Esophagus (tissue), 2 donors: ENCODE data around the gene FOXE3. TPM values are rescaled to one million over a fixed set of nuclear protein-coding genes. Genes with fewer than 3 reads are reported as not detected.

ENCODE experiments used
- H3K27ac ChIP-seq, 2 donors: one replicate each; pipeline ENCODE4 v1.5.1; 2013; ENCODE audit warnings: low read depth in 2 of 2, mild to moderate bottlenecking in 2 of 2, inconsistent platforms in 1 of 2, low read length in 1 of 2, moderate library complexity in 1 of 2
- H3K27me3 ChIP-seq, 2 donors: one replicate each; pipeline ENCODE4 v1.6.1; 2013; ENCODE audit warnings: low read length in 2 of 2, control low read depth in 1 of 2, mild to moderate bottlenecking in 1 of 2; ENCODE audit not compliant: insufficient read depth in 2 of 2, control insufficient read depth in 1 of 2
- H3K36me3 ChIP-seq, 2 donors: one replicate each; pipeline ENCODE4 v1.6.1; 2013; ENCODE audit warnings: low read length in 1 of 2; ENCODE audit not compliant: control insufficient read depth in 2 of 2, insufficient read depth in 2 of 2
- H3K4me1 ChIP-seq, 2 donors: one replicate each; pipeline ENCODE4 v1.6.1; 2013; ENCODE audit warnings: low read length in 1 of 2; ENCODE audit not compliant: control insufficient read depth in 2 of 2, insufficient read depth in 2 of 2
- H3K4me3 ChIP-seq, 2 donors: one replicate each; pipeline ENCODE4 v1.5.1; 2013; ENCODE audit warnings: low read length in 2 of 2, mild to moderate bottlenecking in 2 of 2, low read depth in 1 of 2, moderate library complexity in 1 of 2
- H3K9me3 ChIP-seq, 2 donors: one replicate each; pipeline ENCODE4 v1.6.1; 2013; ENCODE audit warnings: mild to moderate bottlenecking in 2 of 2, low read depth in 1 of 2, low read length in 1 of 2, moderate library complexity in 1 of 2; ENCODE audit not compliant: control insufficient read depth in 2 of 2, insufficient read depth in 1 of 2
- WGBS, 2 donors: extraction: QIAGEN DNeasy Blood & Tissue Kit; methylation state at CpG; one replicate each; pipeline ENCODE4 v1.1.7; 2013; 5-methylcytosine and 5-hydroxymethylcytosine counted together
- polyA plus RNA-seq, 2 donors: library from polyadenylated mRNA; stranded (reverse); fragments of 200-250 nt; gene quantifications; one replicate each; pipeline ENCODE4 v1.2.3, GENCODE V29; 2013
- donor health status: healthy with polysubstance abuse.
- donor health status: Bipolar disorder and iron deficiency.

Gene FOXE3
- polyA plus RNA-seq: not detected

DNA sequence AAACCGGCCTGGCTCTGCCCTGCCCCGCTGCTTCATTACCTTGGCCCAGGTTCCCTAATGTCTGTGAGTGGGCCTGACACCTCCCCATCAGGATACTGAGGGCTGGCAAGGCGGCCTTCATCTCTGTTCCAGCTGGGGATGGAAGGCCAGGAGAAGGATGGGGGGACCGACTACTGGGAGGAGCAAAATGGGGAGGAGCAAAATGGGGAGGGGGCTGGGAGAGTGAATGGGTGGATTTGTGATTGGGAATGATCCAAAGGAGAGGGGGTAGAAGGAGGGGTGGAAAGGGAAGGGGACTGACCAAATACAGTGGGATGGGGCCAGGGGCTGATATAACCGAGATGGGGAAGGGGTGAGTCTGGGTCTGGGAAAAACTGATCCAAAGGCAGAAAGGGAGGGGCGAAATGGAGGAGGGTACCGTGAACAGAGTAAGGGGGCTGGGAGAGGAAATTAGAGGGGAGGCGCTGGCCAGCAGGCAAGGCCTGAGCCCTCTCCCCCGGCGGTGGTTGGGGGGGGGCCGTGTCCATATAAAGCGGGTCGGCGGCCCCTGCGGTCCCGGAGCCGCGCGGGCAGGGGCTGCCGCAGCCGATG lies at the start of gene FOXE3:
FOXE3 (plus strand) TSS at position 558 of the 591 bp plus-strand sequence; CDS start at position 589, 31 bp downstream.
- Histone ChIP-seq H3K4me3 (peak within 1 kb of the TSS in 1 of 2 donors; percentile 40), H3K27ac (no peak within 1 kb of the TSS), H3K4me1 (peaks cover 4 to 6% of the 10 kb centered on the region in 2 donors), H3K36me3 (no peaks in the 10 kb centered on the region), H3K27me3 (peaks cover 12 to 15% of the 10 kb centered on the region in 2 donors), H3K9me3 (peaks cover 0 to 1% of the 10 kb centered on the region in 2 donors)
- 29 to 31% methylated on average over 17 to 21 of the region's 21 CpGs for WGBS, 2 donors

DNA sequence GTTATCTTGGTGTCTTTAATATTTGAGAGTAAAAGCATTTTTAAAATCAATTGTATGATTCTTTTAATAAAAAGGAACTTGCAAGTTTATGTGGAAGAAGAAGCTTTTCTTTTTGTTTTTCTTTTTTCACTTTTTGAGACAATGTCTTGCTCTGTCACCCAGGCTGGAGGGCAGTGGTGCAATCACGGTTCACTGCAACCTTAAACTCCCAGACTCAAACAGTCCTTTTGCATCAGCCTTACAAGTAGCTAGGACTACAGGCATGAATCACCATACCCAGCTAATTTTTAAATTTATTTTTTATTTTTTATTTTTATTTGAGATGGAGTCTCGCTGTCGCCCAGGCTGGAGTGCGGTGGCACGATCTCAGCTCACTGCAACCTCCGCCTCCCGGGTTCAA lies 48.4 kb upstream of the FOXE3 start:
- Histone ChIP-seq H3K27me3 (no peaks in the 10 kb centered on the region), H3K27ac (no peak overlapping the region), H3K36me3 (peaks cover 5 to 10% of the 10 kb centered on the region in 2 donors), H3K9me3 (no peaks in the 10 kb centered on the region), H3K4me1 (no peaks in the 10 kb centered on the region), H3K4me3 (no peak overlapping the region)
- 93 to 95% methylated on average over 7 of the region's 7 CpGs for WGBS, 2 donors

- no peak overlapping the region for H3K4me3 ChIP-seq
- no peaks in the 10 kb centered on the region for H3K4me1 ChIP-seq
- H3K27ac ChIP-seq: no peak overlapping the region
- H3K36me3 ChIP-seq: peaks cover 8 to 10% of the 10 kb centered on the region in 2 donors
- no peaks in the 10 kb centered on the region for H3K27me3 ChIP-seq
- no peaks in the 10 kb centered on the region for H3K9me3 ChIP-seq
Observed at GRCh38 chr1:47371016-47371517, 45.0 kb upstream of the FOXE3 start.

DNA sequence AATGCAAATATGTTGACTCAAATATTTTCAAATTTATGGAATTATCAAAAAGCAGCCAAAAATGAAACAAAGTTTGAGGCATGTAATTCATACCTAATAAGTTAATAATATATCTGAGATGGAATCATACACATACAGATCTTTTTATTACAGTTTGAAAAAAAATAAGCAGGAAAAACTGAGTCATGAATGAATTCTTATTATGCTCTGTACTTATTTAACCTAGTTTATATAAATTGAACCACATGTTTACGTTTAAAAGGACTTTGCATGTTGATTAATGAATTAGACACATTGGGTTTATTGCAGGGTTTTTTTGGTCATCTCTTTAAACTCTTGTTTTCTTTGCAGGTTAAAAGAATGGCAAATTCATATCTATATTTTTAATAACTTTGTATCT lies 41.6 kb upstream of the FOXE3 start:
- Histone ChIP-seq H3K4me3 (no peak overlapping the region), H3K27me3 (no peaks in the 10 kb centered on the region), H3K9me3 (no peaks in the 10 kb centered on the region), H3K36me3 (peaks cover 3 to 5% of the 10 kb centered on the region in 2 donors), H3K27ac (no peak overlapping the region), H3K4me1 (no peaks in the 10 kb centered on the region)
- WGBS, 2 donors: 72 to 81% methylated on average over 1 of the region's 1 CpG

- no peak overlapping the region for H3K27ac ChIP-seq
- H3K9me3 ChIP-seq: no peaks in the 10 kb centered on the region
- H3K4me3 ChIP-seq: no peak overlapping the region
- H3K27me3 ChIP-seq: no peaks in the 10 kb centered on the region
- H3K4me1 ChIP-seq: no peaks in the 10 kb centered on the region
- 74 to 89% methylated on average over 1 of the region's 1 CpG for WGBS, 2 donors
- peaks cover 0 to 3% of the 10 kb centered on the region in 2 donors for H3K36me3 ChIP-seq
Observed at GRCh38 chr1:47378147-47378546, 37.9 kb upstream of the FOXE3 start.

DNA sequence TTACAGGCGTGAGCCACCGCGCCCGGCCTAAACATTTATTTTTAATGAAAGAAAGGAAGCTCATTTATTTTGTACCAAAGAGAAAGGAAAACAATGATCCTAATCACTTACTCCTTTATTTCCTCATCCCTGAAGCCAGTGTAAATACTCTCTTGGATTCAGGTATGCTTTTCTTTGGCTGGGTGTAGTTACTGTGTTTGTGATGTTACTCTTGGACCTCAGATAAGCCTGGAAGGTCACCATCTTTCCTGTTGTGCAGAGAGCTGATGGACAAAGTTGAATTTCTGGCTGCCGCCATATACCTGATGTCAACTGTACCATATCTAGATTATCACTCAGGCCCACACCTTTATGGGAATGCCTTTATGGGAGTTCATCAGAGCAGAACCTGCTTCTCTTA lies 35.4 kb upstream of the FOXE3 start:
- H3K4me1 ChIP-seq: no peaks in the 10 kb centered on the region
- no peaks in the 10 kb centered on the region for H3K27me3 ChIP-seq
- 96 to 97% methylated on average over 5 of the region's 5 CpGs for WGBS, 2 donors
- H3K27ac ChIP-seq: no peak overlapping the region
- H3K9me3 ChIP-seq: no peaks in the 10 kb centered on the region
- no peak overlapping the region for H3K4me3 ChIP-seq
- peaks cover 0 to 3% of the 10 kb centered on the region in 2 donors for H3K36me3 ChIP-seq

GRCh38 chr1:47382399-47382983 lies 33.6 kb upstream of the FOXE3 start:
- H3K27me3 ChIP-seq: no peaks in the 10 kb centered on the region
- no peak overlapping the region for H3K4me3 ChIP-seq
- no peaks in the 10 kb centered on the region for H3K9me3 ChIP-seq
- no peak overlapping the region for H3K27ac ChIP-seq
- 84 to 87% methylated on average over 3 of the region's 3 CpGs for WGBS, 2 donors
- H3K36me3 ChIP-seq: peaks cover 0 to 3% of the 10 kb centered on the region in 2 donors
- no peaks in the 10 kb centered on the region for H3K4me1 ChIP-seq

DNA sequence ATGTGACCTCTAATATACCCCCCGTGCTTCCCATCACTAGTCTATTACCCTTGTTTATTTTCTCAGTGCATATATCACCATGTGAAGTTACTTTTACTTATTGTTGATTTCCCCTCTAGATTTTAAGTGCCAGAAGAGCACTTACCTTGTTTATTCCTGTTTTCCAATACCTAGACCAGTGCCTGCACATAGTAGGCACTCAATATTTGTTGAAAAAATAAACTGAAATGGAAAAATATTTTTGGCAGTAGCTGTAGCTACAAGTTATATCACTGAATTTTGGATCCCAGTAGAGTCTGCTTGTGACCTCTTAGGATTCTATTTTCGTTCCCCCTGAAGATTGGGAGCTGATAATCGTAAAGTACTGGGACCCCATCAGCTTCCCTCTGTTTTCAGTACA lies 32.0 kb upstream of the FOXE3 start:
- Histone ChIP-seq H3K27me3 (no peaks in the 10 kb centered on the region), H3K4me1 (no peaks in the 10 kb centered on the region), H3K27ac (no peak overlapping the region), H3K36me3 (peaks cover 0 to 3% of the 10 kb centered on the region in 2 donors), H3K4me3 (no peak overlapping the region), H3K9me3 (no peaks in the 10 kb centered on the region)
- WGBS, 2 donors: 95 to 97% methylated on average over 3 of the region's 3 CpGs

- H3K27ac ChIP-seq: no peak overlapping the region
- 86 to 90% methylated on average over 6 of the region's 6 CpGs for WGBS, 2 donors
- H3K36me3 ChIP-seq: peaks cover 0 to 3% of the 10 kb centered on the region in 2 donors
- no peak overlapping the region for H3K4me3 ChIP-seq
- no peaks in the 10 kb centered on the region for H3K27me3 ChIP-seq
- H3K9me3 ChIP-seq: no peaks in the 10 kb centered on the region
- no peaks in the 10 kb centered on the region for H3K4me1 ChIP-seq
Observed at GRCh38 chr1:47385020-47385419, 31.1 kb upstream of the FOXE3 start.

DNA sequence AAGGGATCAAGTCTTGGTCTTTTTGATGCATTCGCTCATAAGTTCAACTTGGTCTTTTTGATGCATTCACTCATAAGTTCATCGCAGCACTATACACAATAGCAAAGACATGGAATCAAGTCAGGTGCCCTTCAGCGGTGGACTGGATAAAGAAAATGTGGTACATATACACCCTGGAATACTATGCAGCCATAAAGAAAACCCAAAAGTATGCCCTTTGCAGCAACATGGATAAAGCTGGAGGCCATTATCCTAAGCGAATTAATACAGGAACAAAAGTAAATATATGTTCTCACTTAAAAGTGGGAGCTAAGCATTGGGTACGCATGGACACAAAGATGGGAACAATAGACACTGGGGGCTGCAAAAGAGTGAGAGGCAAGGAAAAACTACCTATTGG lies 29.8 kb upstream of the FOXE3 start:
- WGBS, 2 donors: 98% methylated on average over 5 of the region's 5 CpGs
- Histone ChIP-seq H3K36me3 (no peaks in the 10 kb centered on the region), H3K27me3 (no peaks in the 10 kb centered on the region), H3K4me3 (no peak overlapping the region), H3K4me1 (no peaks in the 10 kb centered on the region), H3K27ac (no peak overlapping the region), H3K9me3 (no peaks in the 10 kb centered on the region)
